HG03460 (cell line): ENCODE data around the gene RIC3.

Source experiments
- ATAC-seq: cut with Tn5 transposase; IDR thresholded peaks from one replicate; pipeline ENCODE4 v1.9.1; 2021; ENCODE audit not compliant: unreplicated experiment

The RIC3 gene

GRCh38 chr11:8089791-8090510, 78.9 kb downstream of the RIC3 start:
- ATAC-seq, result no peak

GRCh38 chr11:8087756-8088155, 81.1 kb downstream of the RIC3 start:
- no peak for ATAC-seq

- no peak for ATAC-seq
These were observed 81.6 kb downstream of the RIC3 start for GRCh38 chr11:8087185-8087584.

GRCh38 chr11:8086571-8086970, 82.3 kb downstream of the RIC3 start:
- no peak for ATAC-seq

GRCh38 chr11:8086001-8086479, 82.8 kb downstream of the RIC3 start:
- no peak for ATAC-seq

GRCh38 chr11:8085011-8085645, 83.7 kb downstream of the RIC3 start:
- no peak for ATAC-seq

GRCh38 chr11:8084352-8084751, 84.5 kb downstream of the RIC3 start:
- no peak for ATAC-seq

GRCh38 chr11:8083871-8084281, 84.9 kb downstream of the RIC3 start:
- no peak for ATAC-seq

GRCh38 chr11:8083088-8083395, 85.8 kb downstream of the RIC3 start:
- no peak for ATAC-seq

GRCh38 chr11:8082391-8083087, 86.3 kb downstream of the RIC3 start:
- no peak for ATAC-seq

GRCh38 chr11:8081591-8082250, 87.1 kb downstream of the RIC3 start:
- ATAC-seq, result no peak

GRCh38 chr11:8080674-8081590, 87.9 kb downstream of the RIC3 start, which contains the start of gene TUB:
TUB (plus strand) TSS chr11:8081211; CDS start chr11:8081511, 300 bp downstream.
- ATAC-seq, result no peak

GRCh38 chr11:8080069-8080670, 88.7 kb downstream of the RIC3 start:
- no peak for ATAC-seq

- ATAC-seq, result no peak
These were observed 89.6 kb downstream of the RIC3 start for GRCh38 chr11:8079111-8079675.

- ATAC-seq, result no peak
These were observed 93.6 kb downstream of the RIC3 start for GRCh38 chr11:8075119-8075726.

- no peak for ATAC-seq
These were observed 96.9 kb downstream of the RIC3 start for GRCh38 chr11:8071616-8072581.

- no peak for ATAC-seq
These were observed 98.3 kb downstream of the RIC3 start for GRCh38 chr11:8070417-8071115.

GRCh38 chr11:8069771-8070170, 99.1 kb downstream of the RIC3 start:
- ATAC-seq, result no peak
